T-cell (primary cell): ENCODE measurements around the gene SLC26A8. TPM values are rescaled to one million over a fixed set of nuclear protein-coding genes. Genes with fewer than 3 reads are reported as not detected.

Source experiments
- ATAC-seq, 4 experiments: fragments of 200-7000 bp in 3 of 4; fragments of 150-1000 bp in 1 of 4; cut with Tn5 transposase; replicated peaks in 1 of 4; 1 replicate in 3 of 4; 2 replicates in 1 of 4; pipeline ENCODE4 v1.10.0; 2021; ENCODE audit warnings: moderate library complexity in 3 of 4, mild to moderate bottlenecking in 2 of 4, moderate number of reproducible peaks in 1 of 4
- CTCF ChIA-PET, 2 donors: fragments of 300-600 bp; sonication (Branson Sonifier 250); formaldehyde crosslinking; loops; one replicate each; lab custom pipeline; 2022; ENCODE audit warnings: antibody characterized with exemption in 2 of 2; lab: Charles Lee
- POLR2A ChIA-PET, 2 donors: fragments of 300-600 bp; sonication (Branson Sonifier 250); formaldehyde crosslinking; loops; one replicate each; lab custom pipeline; 2022; ENCODE audit warnings: antibody characterized with exemption in 2 of 2; lab: Charles Lee
- DNase-seq, 35 experiments: peaks; one replicate each; pipeline versions ENCODE4 v3.0.0 to v3.0.0-alpha.2; 2013 to 2023
- H3K27ac ChIP-seq: one replicate; pipeline ENCODE4 v1.5.1; 2013; ENCODE audit warnings: low read length
- H3K27me3 ChIP-seq, 2 experiments: replicated peaks in 1 of 2; 1 replicate in 1 of 2; 2 replicates in 1 of 2; pipeline versions ENCODE4 v1.6.1 to v1.7.0; 2013; ENCODE audit warnings: low read length in 1 of 2, mixed read lengths in 1 of 2; ENCODE audit not compliant: control insufficient read depth in 2 of 2, insufficient read depth in 2 of 2; ENCODE audit errors: extremely low read depth in 1 of 2
- H3K36me3 ChIP-seq, 2 donors: 1 replicate in 1 of 2; 2 replicates in 1 of 2; pipeline versions ENCODE4 v1.6.1 to v1.7.0; 2013; ENCODE audit warnings: low read length in 1 of 2; ENCODE audit not compliant: control insufficient read depth in 2 of 2, insufficient read depth in 1 of 2; ENCODE audit errors: extremely low read depth in 1 of 2
- H3K4me1 ChIP-seq, 2 experiments: 1 replicate in 1 of 2; 2 replicates in 1 of 2; pipeline versions ENCODE4 v1.6.1 to v1.7.0; 2013; ENCODE audit warnings: low read length in 2 of 2, mixed read lengths in 1 of 2; ENCODE audit not compliant: insufficient read depth in 2 of 2, control insufficient read depth in 1 of 2; ENCODE audit errors: extremely low read depth in 1 of 2
- H3K4me3 ChIP-seq, 2 donors: 1 replicate in 1 of 2; 2 replicates in 1 of 2; pipeline versions ENCODE4 v1.5.1 to v1.7.0; 2013; ENCODE audit warnings: mild to moderate bottlenecking in 2 of 2, low read length in 1 of 2, moderate library complexity in 1 of 2; ENCODE audit not compliant: control insufficient read depth in 1 of 2; ENCODE audit errors: extremely low read depth in 1 of 2
- H3K9me3 ChIP-seq: 2 replicates; pipeline ENCODE4 v1.7.0; 2013
- H3K27ac Mint-ChIP-seq, 2 donors: one replicate each; pipeline ENCODE4 v1.8.0; 2020 to 2021; ENCODE audit warnings: mild to moderate bottlenecking in 2 of 2, mixed read lengths in 2 of 2
- H3K27me3 Mint-ChIP-seq, 2 donors: one replicate each; pipeline ENCODE4 v1.8.0; 2021 to 2022; ENCODE audit warnings: mixed read lengths in 2 of 2
- H3K36me3 Mint-ChIP-seq: one replicate; pipeline ENCODE4 v1.8.0; 2021; ENCODE audit warnings: mixed read lengths
- H3K4me1 Mint-ChIP-seq, 3 donors: one replicate each; pipeline ENCODE4 v1.8.0; 2020 to 2022; ENCODE audit warnings: mixed read lengths in 3 of 3, mild to moderate bottlenecking in 1 of 3
- H3K4me3 Mint-ChIP-seq, 3 donors: one replicate each; pipeline ENCODE4 v1.8.0; 2020 to 2022; ENCODE audit warnings: mild to moderate bottlenecking in 3 of 3, mixed read lengths in 3 of 3, moderate library complexity in 3 of 3
- H3K9me3 Mint-ChIP-seq, 3 donors: one replicate each; pipeline ENCODE4 v1.8.0; 2020 to 2022; ENCODE audit warnings: mixed read lengths in 3 of 3
- WGBS: methylation state at CpG from one replicate; pipeline ENCODE4 v1.1.5; 2013; ENCODE audit warnings: missing lambda C conversion rate; ENCODE audit not compliant: insufficient coverage; 5-methylcytosine and 5-hydroxymethylcytosine counted together
- total RNA-seq, 35 experiments: library from RNA in 6 of 35; stranded (reverse) in 6 of 35; fragments of 120-200 nt in 1 of 35; gene quantifications; one replicate each; pipeline versions ENCODE4 v1.2.1 to v1.2.4 and lab custom pipeline; 2013 to 2026

SLC26A8 gene, protein sequence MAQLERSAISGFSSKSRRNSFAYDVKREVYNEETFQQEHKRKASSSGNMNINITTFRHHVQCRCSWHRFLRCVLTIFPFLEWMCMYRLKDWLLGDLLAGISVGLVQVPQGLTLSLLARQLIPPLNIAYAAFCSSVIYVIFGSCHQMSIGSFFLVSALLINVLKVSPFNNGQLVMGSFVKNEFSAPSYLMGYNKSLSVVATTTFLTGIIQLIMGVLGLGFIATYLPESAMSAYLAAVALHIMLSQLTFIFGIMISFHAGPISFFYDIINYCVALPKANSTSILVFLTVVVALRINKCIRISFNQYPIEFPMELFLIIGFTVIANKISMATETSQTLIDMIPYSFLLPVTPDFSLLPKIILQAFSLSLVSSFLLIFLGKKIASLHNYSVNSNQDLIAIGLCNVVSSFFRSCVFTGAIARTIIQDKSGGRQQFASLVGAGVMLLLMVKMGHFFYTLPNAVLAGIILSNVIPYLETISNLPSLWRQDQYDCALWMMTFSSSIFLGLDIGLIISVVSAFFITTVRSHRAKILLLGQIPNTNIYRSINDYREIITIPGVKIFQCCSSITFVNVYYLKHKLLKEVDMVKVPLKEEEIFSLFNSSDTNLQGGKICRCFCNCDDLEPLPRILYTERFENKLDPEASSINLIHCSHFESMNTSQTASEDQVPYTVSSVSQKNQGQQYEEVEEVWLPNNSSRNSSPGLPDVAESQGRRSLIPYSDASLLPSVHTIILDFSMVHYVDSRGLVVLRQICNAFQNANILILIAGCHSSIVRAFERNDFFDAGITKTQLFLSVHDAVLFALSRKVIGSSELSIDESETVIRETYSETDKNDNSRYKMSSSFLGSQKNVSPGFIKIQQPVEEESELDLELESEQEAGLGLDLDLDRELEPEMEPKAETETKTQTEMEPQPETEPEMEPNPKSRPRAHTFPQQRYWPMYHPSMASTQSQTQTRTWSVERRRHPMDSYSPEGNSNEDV
- total RNA-seq, result not detected
- not detected for total RNA-seq (2013)
- total RNA-seq (lab: John Stamatoyannopoulos, UW), result 0 to 0.18 (median 0) reads per million in 29 experiments

DNA sequence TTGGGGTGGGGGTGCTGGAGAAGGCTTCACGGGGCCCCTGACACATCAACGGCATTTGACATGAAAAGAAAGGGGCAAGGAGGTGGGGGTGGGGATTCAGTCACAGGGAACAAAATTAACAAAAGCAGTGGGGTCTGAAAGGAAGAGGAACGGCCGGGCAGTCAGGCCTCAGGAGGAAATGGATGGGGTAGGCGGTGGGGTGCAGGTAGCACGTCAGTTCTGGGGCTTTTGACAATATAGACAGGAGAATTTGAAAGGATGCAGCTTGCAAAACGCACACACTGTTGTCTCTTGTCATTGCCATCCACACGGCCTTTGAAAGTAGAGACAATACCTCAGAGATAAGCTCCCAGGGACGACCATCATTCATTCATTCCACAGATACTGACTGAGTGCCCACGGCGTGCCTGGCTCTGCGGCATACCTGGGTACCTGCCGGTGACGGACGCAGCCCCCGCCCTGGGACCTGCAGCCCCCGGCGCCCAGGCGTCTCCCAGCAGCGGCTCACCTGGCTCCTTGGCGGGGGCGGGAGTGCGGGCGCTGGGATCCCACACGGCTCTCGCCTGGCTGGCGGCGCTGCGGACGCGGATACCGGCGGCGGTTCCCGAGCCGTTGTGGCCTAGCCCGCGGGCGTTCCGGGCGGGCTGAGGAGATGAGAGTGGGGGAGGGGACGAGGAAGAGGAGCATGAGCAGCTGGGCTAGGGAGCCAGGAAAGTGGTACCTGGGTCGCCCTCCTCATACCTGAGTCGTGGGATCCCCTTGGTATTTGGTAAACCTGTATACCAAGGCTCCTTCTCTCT lies at the start of gene SLC26A8:
TSS of gene SLC26A8 (minus strand) at position 646 of the 800 bp plus-strand sequence. CDS start 4,934 bp downstream, outside the sequence.
- no peaks in the 10 kb centered on the region for H3K36me3 ChIP-seq
- H3K36me3 Mint-ChIP-seq, result no peaks in the 10 kb centered on the region
- peak within 1 kb of the TSS in 1 of 3 donors; percentile 50 for H3K4me3 Mint-ChIP-seq
- POLR2A ChIA-PET, result interaction anchor here in 1 of 2 donors (0.6 kb wide), 2 partner anchors 24 to 1208 kb away, joined by 3 read pairs; no protein-coding TSS in a partner anchor
- H3K4me1 ChIP-seq, result peaks cover 0 to 9% of the 10 kb centered on the region in 2 experiments
- ATAC-seq (no peak), DNase-seq (no peak)
- 29% methylated on average over 40 of the region's 44 CpGs for WGBS
- no peak within 1 kb of the TSS for H3K27ac ChIP-seq
- H3K27ac Mint-ChIP-seq, result no peak within 1 kb of the TSS
- CTCF ChIA-PET, result interaction anchor here (0.5 to 0.7 kb wide), 3 partner anchors 70 to 411 kb away, joined by 3 to 5 read pairs (median 3); no protein-coding TSS in a partner anchor
- H3K9me3 Mint-ChIP-seq, result no peaks in the 10 kb centered on the region
- H3K27me3 Mint-ChIP-seq, result peaks cover 20 to 26% of the 10 kb centered on the region in 2 donors
- no peak within 1 kb of the TSS for H3K4me3 ChIP-seq
- no peaks in the 10 kb centered on the region for H3K9me3 ChIP-seq
- peaks cover 0 to 17% of the 10 kb centered on the region in 2 experiments for H3K27me3 ChIP-seq
- H3K4me1 Mint-ChIP-seq, result peaks cover 9 to 13% (median 13%) of the 10 kb centered on the region in 3 donors

DNA sequence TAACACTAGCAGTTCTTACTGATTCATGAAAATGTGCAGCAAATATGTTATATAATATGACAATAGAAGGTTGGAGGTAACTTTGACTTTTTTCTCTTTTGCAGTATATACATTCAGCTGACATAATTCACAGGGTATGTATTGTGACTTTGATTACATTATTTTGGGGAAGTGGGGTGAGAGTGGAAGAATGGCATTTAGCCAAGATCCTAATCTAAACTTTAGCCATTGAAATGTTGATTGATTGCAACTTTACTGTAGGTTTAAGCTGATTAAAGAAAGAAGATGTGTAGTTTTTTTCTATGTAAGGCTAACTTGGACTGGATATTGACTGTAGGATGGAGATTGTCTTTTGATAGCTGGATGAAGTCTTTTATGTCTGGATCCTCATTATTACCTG lies 49.1 kb upstream of the SLC26A8 start:
- no peaks in the 10 kb centered on the region for H3K27me3 Mint-ChIP-seq
- Histone ChIP-seq H3K4me3 (no peak overlapping the region), H3K27me3 (no peaks in the 10 kb centered on the region), H3K36me3 (peaks cover 0 to 37% of the 10 kb centered on the region in 2 donors), H3K27ac (no peak overlapping the region), H3K9me3 (no peaks in the 10 kb centered on the region), H3K4me1 (no peaks in the 10 kb centered on the region)
- POLR2A ChIA-PET, result no interaction called here
- no peak for DNase-seq
- H3K4me3 Mint-ChIP-seq, result no peak overlapping the region
- H3K27ac Mint-ChIP-seq, result peak overlapping the region; percentile 2 to 53
- H3K9me3 Mint-ChIP-seq, result no peaks in the 10 kb centered on the region
- peaks cover 29% of the 10 kb centered on the region for H3K36me3 Mint-ChIP-seq
- CTCF ChIA-PET, result interaction anchor here (0.5 to 1.5 kb wide), 4 partner anchors 45 to 410 kb away, joined by 3 to 4 read pairs (median 4); no protein-coding TSS in a partner anchor
- no peak for ATAC-seq
- H3K4me1 Mint-ChIP-seq, result peaks cover 16 to 36% (median 35%) of the 10 kb centered on the region in 3 donors

DNA sequence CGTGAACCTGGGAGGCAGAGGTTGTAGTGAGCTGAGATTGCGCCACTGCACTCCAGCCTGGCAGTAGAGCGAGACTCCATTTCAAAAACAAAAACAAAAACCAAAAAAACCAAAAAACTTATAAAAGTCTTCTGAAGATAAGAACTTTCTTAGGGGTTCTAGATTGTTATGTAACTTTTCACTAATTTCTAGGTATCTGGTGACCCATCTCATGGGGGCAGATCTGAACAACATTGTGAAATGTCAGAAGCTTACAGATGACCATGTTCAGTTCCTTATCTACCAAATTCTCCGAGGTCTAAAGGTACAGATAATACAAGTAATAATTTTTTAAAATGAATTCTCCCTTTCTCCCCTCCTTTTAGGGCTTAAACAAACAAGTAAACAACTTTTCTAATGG lies 48.2 kb upstream of the SLC26A8 start:
- Histone ChIP-seq H3K4me3 (no peak overlapping the region), H3K27me3 (no peaks in the 10 kb centered on the region), H3K4me1 (no peaks in the 10 kb centered on the region), H3K9me3 (no peaks in the 10 kb centered on the region), H3K36me3 (peaks cover 0 to 30% of the 10 kb centered on the region in 2 donors), H3K27ac (no peak overlapping the region)
- ChIA-PET CTCF (interaction anchor here (0.6 to 1.5 kb wide), 2 partner anchors 40 to 44 kb away, joined by 3 read pairs; no protein-coding TSS in a partner anchor), POLR2A (interaction anchor here in 1 of 2 donors (0.5 kb wide), 1 partner anchor 529 kb away, joined by 10 read pairs; no protein-coding TSS in a partner anchor)
- ATAC-seq (no peak), DNase-seq (no peak)
- H3K4me3 Mint-ChIP-seq, result no peak overlapping the region
- H3K27ac Mint-ChIP-seq, result no peak overlapping the region
- no peaks in the 10 kb centered on the region for H3K9me3 Mint-ChIP-seq
- H3K4me1 Mint-ChIP-seq, result peaks cover 25 to 45% (median 44%) of the 10 kb centered on the region in 3 donors
- H3K27me3 Mint-ChIP-seq, result no peaks in the 10 kb centered on the region
- peaks cover 30% of the 10 kb centered on the region for H3K36me3 Mint-ChIP-seq
- WGBS, result no CpG with 5 or more reads among the region's 4 CpGs

DNA sequence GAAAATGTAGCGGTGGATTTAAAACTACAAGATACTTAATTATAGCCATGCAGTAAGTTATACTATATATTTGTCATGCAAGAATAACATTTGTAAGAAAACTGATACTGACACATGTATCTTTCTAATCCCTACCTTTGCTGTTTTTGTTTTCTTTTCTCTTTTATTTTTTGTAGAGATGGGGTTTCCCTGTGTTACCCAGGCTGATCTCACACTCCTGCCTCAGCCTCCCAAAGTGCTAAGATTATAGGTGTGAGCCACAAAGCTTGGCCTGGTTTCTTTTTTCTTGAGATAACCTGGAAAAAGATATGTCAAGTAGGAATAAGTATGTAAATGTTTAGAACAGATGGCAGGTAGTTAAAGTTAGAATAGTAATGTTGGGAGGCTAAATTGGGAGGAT lies 47.3 kb upstream of the SLC26A8 start:
- WGBS, result no CpG with 5 or more reads among the region's 1 CpG
- H3K36me3 ChIP-seq, result peaks cover 0 to 23% of the 10 kb centered on the region in 2 donors
- no peak overlapping the region for H3K4me3 Mint-ChIP-seq
- H3K4me3 ChIP-seq, result no peak overlapping the region
- ATAC-seq (no peak), DNase-seq (no peak)
- H3K36me3 Mint-ChIP-seq, result peaks cover 25% of the 10 kb centered on the region
- H3K4me1 Mint-ChIP-seq, result peaks cover 33 to 52% (median 50%) of the 10 kb centered on the region in 3 donors
- CTCF ChIA-PET, result no interaction called here
- no peaks in the 10 kb centered on the region for H3K9me3 ChIP-seq
- no peaks in the 10 kb centered on the region for H3K27me3 Mint-ChIP-seq
- no peaks in the 10 kb centered on the region for H3K9me3 Mint-ChIP-seq
- H3K27me3 ChIP-seq, result no peaks in the 10 kb centered on the region
- no peaks in the 10 kb centered on the region for H3K4me1 ChIP-seq
- H3K27ac Mint-ChIP-seq, result peak overlapping the region; percentile 40 to 69
- H3K27ac ChIP-seq, result no peak overlapping the region
- POLR2A ChIA-PET, result no interaction called here

GRCh38 chr6:36071281-36071680 lies 46.8 kb upstream of the SLC26A8 start:
- DNase-seq, result no peak
- H3K4me3 Mint-ChIP-seq, result no peak overlapping the region
- peak overlapping the region in 1 of 2 donors; percentile 69 for H3K27ac Mint-ChIP-seq
- CTCF ChIA-PET, result interaction anchor here in 1 of 2 donors (0.7 kb wide), 2 partner anchors 8 to 43 kb away, joined by 3 to 6 read pairs; no protein-coding TSS in a partner anchor
- no peaks in the 10 kb centered on the region for H3K9me3 Mint-ChIP-seq
- H3K4me3 ChIP-seq, result no peak overlapping the region
- no peaks in the 10 kb centered on the region for H3K27me3 Mint-ChIP-seq
- WGBS, result 100% methylated on average over 1 of the region's 3 CpGs
- no peaks in the 10 kb centered on the region for H3K27me3 ChIP-seq
- peaks cover 25% of the 10 kb centered on the region for H3K36me3 Mint-ChIP-seq
- peaks cover 0 to 19% of the 10 kb centered on the region in 2 donors for H3K36me3 ChIP-seq
- H3K4me1 ChIP-seq, result no peaks in the 10 kb centered on the region
- H3K4me1 Mint-ChIP-seq, result peaks cover 38 to 57% (median 54%) of the 10 kb centered on the region in 3 donors
- POLR2A ChIA-PET, result interaction anchor here in 1 of 2 donors (0.6 kb wide), 1 partner anchor 41 kb away, joined by 5 read pairs; no protein-coding TSS in a partner anchor
- ATAC-seq, result no peak
- no peak overlapping the region for H3K27ac ChIP-seq
- no peaks in the 10 kb centered on the region for H3K9me3 ChIP-seq
